Measurements from ENCODE around the gene ISM2. TPM values are rescaled to one million over a fixed set of nuclear protein-coding genes. Genes with fewer than 3 reads are reported as not detected.
A peak's percentile ranks its signal among the peaks of the same experiment; 100 is the strongest.

Gene ISM2
- total RNA-seq, 2 experiments from 2014 or later: not detected

- no peaks in the 10 kb centered on the region for H3K4me1 Mint-ChIP-seq
Observed at GRCh38 chr14:77473921-77474320, 24.7 kb downstream of the ISM2 start.

DNA sequence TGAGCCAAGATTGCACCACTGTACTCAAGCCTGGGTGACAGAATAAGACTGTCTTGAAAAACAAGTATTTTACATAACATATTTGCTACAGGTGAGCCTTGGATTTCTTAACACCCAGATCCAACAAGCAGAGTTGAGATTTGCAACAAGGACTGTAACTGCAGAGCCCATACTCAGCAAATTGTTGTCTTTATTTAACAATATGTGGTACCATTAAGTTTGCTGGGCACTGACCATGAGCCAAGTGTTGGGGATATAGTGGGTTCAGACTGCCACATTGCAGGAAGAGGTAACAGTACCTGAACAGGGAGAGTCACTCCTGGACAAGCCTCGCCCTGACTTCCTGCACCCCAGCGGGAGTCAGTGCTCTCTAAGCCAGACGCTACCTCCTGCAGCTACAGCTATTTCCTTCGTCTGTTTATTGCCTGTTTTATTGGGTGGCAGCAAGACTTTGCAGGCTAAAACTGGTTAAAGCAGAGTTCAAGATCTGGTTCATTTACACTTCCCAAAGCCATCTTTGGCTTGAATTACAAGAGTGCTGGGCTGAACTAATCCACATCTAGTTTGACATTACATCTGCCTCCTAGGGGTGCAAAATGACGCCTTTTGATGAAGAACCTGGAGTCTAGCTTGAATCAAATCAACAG lies 28.3 kb downstream of the ISM2 start:
- Mint-ChIP-seq H3K4me1 (no peaks in the 10 kb centered on the region), H3K27ac (no peak overlapping the region), H3K27me3 (no peaks in the 10 kb centered on the region), H3K4me3 (no peak overlapping the region), H3K36me3 (peaks cover 28% of the 10 kb centered on the region), H3K9me3 (ENCODE audit: low read depth) (no peaks in the 10 kb centered on the region)
- DNase-seq (no peak), ATAC-seq (no peak)
- CTCF ChIA-PET: no interaction called here

More at GRCh38 chr14:77473921-77474320, 24.7 kb downstream of the ISM2 start:
- ATAC-seq: no peak
- H3K9me3 Mint-ChIP-seq (ENCODE audit: low read depth): no peaks in the 10 kb centered on the region
- no peaks in the 10 kb centered on the region for H3K27me3 Mint-ChIP-seq
- H3K27ac Mint-ChIP-seq: no peak overlapping the region
- DNase-seq: no peak
- CTCF ChIA-PET: no interaction called here
- H3K36me3 Mint-ChIP-seq: peaks cover 8% of the 10 kb centered on the region
- H3K4me3 Mint-ChIP-seq: no peak overlapping the region

- DNase-seq (no peak), ATAC-seq (no peak)
- no peaks in the 10 kb centered on the region for H3K4me1 Mint-ChIP-seq
- H3K27ac Mint-ChIP-seq: no peak overlapping the region
- H3K27me3 Mint-ChIP-seq: no peaks in the 10 kb centered on the region
- H3K4me3 Mint-ChIP-seq: no peak overlapping the region
- no peaks in the 10 kb centered on the region for H3K9me3 Mint-ChIP-seq (ENCODE audit: low read depth)
- H3K36me3 Mint-ChIP-seq: peaks cover 34% of the 10 kb centered on the region
- CTCF ChIA-PET: no interaction called here
Observed at GRCh38 chr14:77469539-77469938, 29.1 kb downstream of the ISM2 start.

GRCh38 chr14:77469067-77469505 lies 29.5 kb downstream of the ISM2 start:
- Mint-ChIP-seq H3K4me3 (no peak overlapping the region), H3K4me1 (no peaks in the 10 kb centered on the region), H3K36me3 (peaks cover 36% of the 10 kb centered on the region), H3K27me3 (no peaks in the 10 kb centered on the region), H3K9me3 (ENCODE audit: low read depth) (no peaks in the 10 kb centered on the region), H3K27ac (no peak overlapping the region)
- DNase-seq (no peak), ATAC-seq (no peak)
- CTCF ChIA-PET: no interaction called here

GRCh38 chr14:77467801-77468200 lies 30.8 kb downstream of the ISM2 start:
- no peaks in the 10 kb centered on the region for H3K27me3 Mint-ChIP-seq
- no peak for DNase-seq
- no peak overlapping the region for H3K27ac Mint-ChIP-seq
- no peak overlapping the region for H3K4me3 Mint-ChIP-seq
- H3K4me1 Mint-ChIP-seq: no peaks in the 10 kb centered on the region
- H3K9me3 Mint-ChIP-seq (ENCODE audit: low read depth): no peaks in the 10 kb centered on the region
- no peak for ATAC-seq
- CTCF ChIA-PET: interaction anchor here (0.7 to 1.1 kb wide), 2 partner anchors 9 to 11 kb away, joined by 3 to 4 read pairs; no protein-coding TSS in a partner anchor
- H3K36me3 Mint-ChIP-seq: peaks cover 42% of the 10 kb centered on the region

DNA sequence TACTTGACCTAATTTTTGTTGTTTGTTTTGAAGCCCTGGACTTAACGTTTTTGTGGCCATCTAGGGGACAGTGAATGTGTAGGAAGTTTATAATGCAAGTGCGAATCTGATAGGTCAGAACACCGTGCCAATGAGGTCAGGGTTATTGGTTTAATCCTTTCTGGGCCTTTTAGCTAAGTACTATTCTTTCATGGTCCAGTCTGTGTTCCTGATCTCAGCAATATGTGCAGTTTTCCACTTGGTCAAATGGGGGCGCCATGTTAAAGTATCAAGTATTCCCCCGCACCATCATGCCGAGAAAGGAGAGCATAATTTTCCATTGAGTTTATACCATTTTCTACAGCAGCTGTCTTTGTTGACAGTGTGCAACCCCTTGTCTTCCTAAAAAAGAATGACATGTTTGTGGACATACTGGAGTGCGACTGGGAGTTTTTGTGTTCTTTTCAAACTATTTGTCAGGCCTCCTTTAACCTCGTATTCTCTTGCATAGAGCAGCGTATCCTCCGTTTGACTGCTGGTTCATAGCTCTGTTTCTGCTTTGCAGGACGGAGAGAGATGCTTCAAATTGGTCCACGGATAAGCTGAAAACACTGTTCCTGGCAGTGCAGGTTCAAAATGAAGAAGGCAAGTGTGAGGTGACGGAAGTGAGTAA lies 39.4 kb downstream of the ISM2 start:
- Mint-ChIP-seq H3K36me3 (peaks cover 33% of the 10 kb centered on the region), H3K27me3 (no peaks in the 10 kb centered on the region), H3K4me3 (peak overlapping the region; percentile 93), H3K27ac (peak overlapping the region; percentile 99), H3K9me3 (ENCODE audit: low read depth) (no peaks in the 10 kb centered on the region), H3K4me1 (peaks cover 36% of the 10 kb centered on the region)
- ATAC-seq (no peak), DNase-seq (peak; percentile 83)
- CTCF ChIA-PET: interaction anchor here (0.8 to 3.2 kb wide), 15 partner anchors 9 to 363 kb away, joined by 3 to 33 read pairs (median 4); partner anchors contain the start of genes SAMD15 and TMED8

DNA sequence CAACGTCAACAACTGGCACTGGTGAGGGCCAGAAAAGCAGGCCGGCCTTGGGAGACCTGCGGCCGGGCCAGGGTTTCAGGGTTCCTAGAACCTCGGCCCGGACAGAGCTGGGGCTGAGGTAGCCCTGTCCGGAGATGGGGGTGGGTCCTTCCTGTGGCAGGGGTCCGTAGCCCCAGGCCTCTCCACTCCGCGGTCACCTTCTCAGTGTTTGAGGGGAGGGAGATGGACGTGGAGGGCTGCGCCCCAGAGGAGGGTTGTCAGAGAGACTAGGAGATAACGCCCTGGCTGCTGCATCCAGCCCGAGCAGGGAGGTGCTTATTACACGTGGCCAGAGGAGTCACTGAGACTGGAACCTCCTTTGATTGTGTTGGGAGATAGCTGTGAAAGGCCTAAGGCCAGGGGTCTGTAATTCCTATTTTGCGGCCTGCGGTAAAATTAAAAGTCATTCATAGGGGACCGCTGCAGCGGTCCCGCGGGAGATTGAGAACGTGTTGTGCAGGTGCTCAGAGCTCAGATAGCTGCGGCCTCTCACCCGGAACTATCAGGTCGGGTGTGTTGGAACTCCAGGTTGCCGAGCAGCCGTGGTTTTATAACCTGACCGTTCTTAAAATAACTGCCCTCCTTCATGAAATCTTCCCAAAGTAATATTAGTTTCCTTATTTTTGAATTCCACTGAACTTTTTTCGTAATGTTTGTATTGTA lies 40.2 kb downstream of the ISM2 start:
- peaks cover 29% of the 10 kb centered on the region for H3K36me3 Mint-ChIP-seq
- ATAC-seq: peak; percentile 23

GRCh38 chr14:77457522-77458248 lies 40.9 kb downstream of the ISM2 start, which contains the start of the genes AHSA1 and VIPAS39:
AHSA1 (plus strand) TSS chr14:77458093; CDS start chr14:77458190, 97 bp downstream.
VIPAS39 (minus strand) TSS chr14:77457601; CDS start chr14:77454102, 3,499 bp downstream.
- Mint-ChIP-seq H3K27me3 (no peaks in the 10 kb centered on the region), H3K27ac (peak within 1 kb of the TSS; percentile 99), H3K4me1 (peaks cover 36% of the 10 kb centered on the region), H3K9me3 (ENCODE audit: low read depth) (no peaks in the 10 kb centered on the region), H3K36me3 (peaks cover 34% of the 10 kb centered on the region), H3K4me3 (peak within 1 kb of the TSS; percentile 93)
- ATAC-seq: peak; percentile 93
- DNase-seq: peak; percentile 99
- CTCF ChIA-PET: interaction anchor here (1.6 to 3.2 kb wide), 3 partner anchors 95 to 296 kb away, joined by 4 to 33 read pairs (median 6); no protein-coding TSS in a partner anchor

More for the DNA sequence above, 40.2 kb downstream of the ISM2 start:
- CTCF ChIA-PET: interaction anchor here (0.9 to 3.2 kb wide), 11 partner anchors 9 to 295 kb away, joined by 3 to 33 read pairs (median 4); partner anchors contain the start of genes SAMD15 and TMED8
- peaks cover 36% of the 10 kb centered on the region for H3K4me1 Mint-ChIP-seq
- DNase-seq: peak; percentile 70
- H3K4me3 Mint-ChIP-seq: peak overlapping the region; percentile 93
- H3K9me3 Mint-ChIP-seq (ENCODE audit: low read depth): no peaks in the 10 kb centered on the region
- peak overlapping the region; percentile 99 for H3K27ac Mint-ChIP-seq
- H3K27me3 Mint-ChIP-seq: no peaks in the 10 kb centered on the region

GRCh38 chr14:77457115-77457521 lies 41.5 kb downstream of the ISM2 start:
- ATAC-seq (peak; percentile 1), DNase-seq (no peak)
- H3K4me3 Mint-ChIP-seq: peak overlapping the region; percentile 93
- H3K9me3 Mint-ChIP-seq (ENCODE audit: low read depth): no peaks in the 10 kb centered on the region
- H3K27ac Mint-ChIP-seq: peak overlapping the region; percentile 99
- peaks cover 36% of the 10 kb centered on the region for H3K4me1 Mint-ChIP-seq
- H3K27me3 Mint-ChIP-seq: no peaks in the 10 kb centered on the region
- CTCF ChIA-PET: interaction anchor here (1.1 kb wide), 1 partner anchor 9 kb away, joined by 3 read pairs; no protein-coding TSS in a partner anchor
- peaks cover 33% of the 10 kb centered on the region for H3K36me3 Mint-ChIP-seq

GRCh38 chr14:77455966-77456640 lies 42.5 kb downstream of the ISM2 start:
- no peak for ATAC-seq
- no peak overlapping the region for H3K27ac Mint-ChIP-seq
- H3K36me3 Mint-ChIP-seq: peaks cover 31% of the 10 kb centered on the region
- no peak for DNase-seq
- no peaks in the 10 kb centered on the region for H3K27me3 Mint-ChIP-seq
- CTCF ChIA-PET: interaction anchor here (0.6 to 2.1 kb wide), 3 partner anchors 10 to 155 kb away, joined by 3 to 7 read pairs (median 3); partner anchors contain the start of genes SAMD15 and TMED8
- H3K4me1 Mint-ChIP-seq: peaks cover 32% of the 10 kb centered on the region
- peak overlapping the region; percentile 93 for H3K4me3 Mint-ChIP-seq
- H3K9me3 Mint-ChIP-seq (ENCODE audit: low read depth): no peaks in the 10 kb centered on the region

GRCh38 chr14:77442196-77442595 lies 56.4 kb downstream of the ISM2 start:
- CTCF ChIA-PET: no interaction called here
- no peaks in the 10 kb centered on the region for H3K4me1 Mint-ChIP-seq
- H3K27me3 Mint-ChIP-seq: no peaks in the 10 kb centered on the region
- H3K36me3 Mint-ChIP-seq: peaks cover 21% of the 10 kb centered on the region
- DNase-seq (no peak), ATAC-seq (no peak)
- H3K4me3 Mint-ChIP-seq: no peak overlapping the region
- H3K9me3 Mint-ChIP-seq (ENCODE audit: low read depth): no peaks in the 10 kb centered on the region
- H3K27ac Mint-ChIP-seq: no peak overlapping the region

- CTCF ChIA-PET: no interaction called here
- H3K36me3 Mint-ChIP-seq: peaks cover 23% of the 10 kb centered on the region
- ATAC-seq (no peak), DNase-seq (no peak)
- H3K4me3 Mint-ChIP-seq: no peak overlapping the region
- H3K27me3 Mint-ChIP-seq: no peaks in the 10 kb centered on the region
- no peak overlapping the region for H3K27ac Mint-ChIP-seq
- H3K4me1 Mint-ChIP-seq: no peaks in the 10 kb centered on the region
- no peaks in the 10 kb centered on the region for H3K9me3 Mint-ChIP-seq (ENCODE audit: low read depth)
Observed at GRCh38 chr14:77439861-77440260, 58.8 kb downstream of the ISM2 start.

All from activated CD8-positive, alpha-beta memory T cell treated with anti-CD3 and anti-CD28 coated beads, Interleukin-2, amount 10 ng/mL, durations not matched to agents 7 days and 5 days (primary cell).